Right forelimb (tissue), 1 donor: ENCODE measurements around the gene GLT8D1.
"Not testable (repeated sequence)": the region's sequence is repeated elsewhere in the genome, so short reads cannot be mapped to it uniquely, and the experiment has no call there.

ENCODE experiments used
- DNase-seq: peaks from one replicate; pipeline ENCODE4 v3.0.0-alpha.2; 2018

GLT8D1 gene

GRCh38 chr3:52705688-52706686 is at the start of gene GLT8D1, which contains the start of gene SPCS1:
Gene GLT8D1 (minus strand): TSS chr3:52705791. CDS start chr3:52700460, 5,331 bp downstream.
Gene SPCS1 (plus strand): TSS chr3:52706106. CDS start chr3:52706247, 141 bp downstream.
- DNase-seq: peak; percentile 93

DNA sequence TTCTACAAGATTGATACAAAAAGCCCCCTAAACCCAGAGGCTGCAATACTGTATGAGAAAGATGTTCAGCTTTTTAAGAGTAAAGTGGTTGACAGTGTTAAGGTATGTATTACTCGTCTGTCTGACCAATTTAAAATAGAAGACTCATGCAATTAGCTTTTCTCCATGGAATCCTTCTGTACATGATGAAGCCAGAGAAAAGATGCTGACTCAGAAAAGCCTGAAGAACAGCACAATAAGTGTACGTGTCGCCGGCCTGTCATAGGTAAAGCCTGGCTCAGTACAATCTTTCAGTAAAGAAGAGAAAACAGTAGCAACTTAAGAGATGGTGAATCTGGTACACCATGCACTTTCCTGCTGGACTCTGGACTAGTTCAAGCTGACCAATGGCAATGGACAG is 48.8 kb upstream of the GLT8D1 start:
- DNase-seq: no peak

- no peak for DNase-seq
These were observed 46.6 kb upstream of the GLT8D1 start for GRCh38 chr3:52752045-52752660.

GRCh38 chr3:52743721-52744120 is 38.1 kb upstream of the GLT8D1 start:
- no peak for DNase-seq

GRCh38 chr3:52743152-52743551 is 37.6 kb upstream of the GLT8D1 start:
- no peak for DNase-seq

- DNase-seq: peak; percentile 41
These were observed 36.9 kb upstream of the GLT8D1 start for GRCh38 chr3:52742418-52743041.

GRCh38 chr3:52739730-52740129 is 34.1 kb upstream of the GLT8D1 start:
- DNase-seq: no peak

DNA sequence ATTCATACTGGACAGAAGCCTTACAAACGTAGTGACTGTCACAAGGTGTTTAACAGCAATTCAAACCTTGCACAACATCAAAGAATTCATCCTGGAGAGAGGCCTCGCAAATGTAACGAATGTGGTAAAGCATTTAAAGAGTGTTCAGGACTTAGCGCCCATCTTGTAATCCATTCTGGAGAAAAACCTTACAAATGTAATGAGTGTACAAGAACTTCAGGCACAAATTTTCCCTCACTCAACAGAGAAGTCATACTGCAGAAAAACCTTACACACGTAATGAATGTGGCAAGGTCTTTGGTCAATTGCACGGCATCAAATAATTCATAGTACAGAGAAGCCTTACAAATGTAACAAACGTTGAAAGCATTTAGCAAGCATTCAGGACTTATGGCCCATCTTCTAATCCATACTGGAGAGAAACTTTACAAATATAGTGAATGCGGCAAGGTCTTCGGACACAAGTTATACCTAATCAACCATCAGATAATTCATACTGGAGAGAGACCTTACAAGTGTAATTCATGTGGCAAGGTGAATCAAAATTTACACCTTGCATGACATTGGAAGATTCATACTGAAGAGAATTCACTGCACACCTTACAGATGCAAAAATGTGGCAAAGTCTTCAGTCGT is 27.8 kb upstream of the GLT8D1 start:
- DNase-seq: no peak

- DNase-seq: no peak
These were observed 26.0 kb upstream of the GLT8D1 start for GRCh38 chr3:52731590-52731989.

GRCh38 chr3:52730681-52731080 is 25.1 kb upstream of the GLT8D1 start:
- no peak for DNase-seq

DNA sequence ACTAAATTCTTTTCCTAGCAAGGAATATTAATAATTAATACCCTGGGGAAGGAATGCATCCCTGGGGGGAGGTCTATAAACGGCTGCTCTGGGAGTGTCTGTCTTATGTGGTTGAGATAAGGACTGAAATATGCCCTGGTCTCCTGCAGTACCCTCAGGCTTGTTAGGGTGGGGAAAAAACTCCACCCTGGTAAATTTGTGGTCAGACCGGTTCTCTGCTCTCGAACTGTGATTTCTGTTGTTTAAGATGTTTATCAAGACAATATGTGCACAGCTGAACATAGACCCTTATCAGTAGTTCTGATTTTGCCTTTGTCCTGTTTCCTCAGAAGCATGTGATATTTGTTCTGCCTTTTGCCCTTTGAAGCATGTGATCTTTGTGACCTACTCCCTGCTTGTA is 23.2 kb upstream of the GLT8D1 start:
- DNase-seq: not testable (repeated sequence)

DNA sequence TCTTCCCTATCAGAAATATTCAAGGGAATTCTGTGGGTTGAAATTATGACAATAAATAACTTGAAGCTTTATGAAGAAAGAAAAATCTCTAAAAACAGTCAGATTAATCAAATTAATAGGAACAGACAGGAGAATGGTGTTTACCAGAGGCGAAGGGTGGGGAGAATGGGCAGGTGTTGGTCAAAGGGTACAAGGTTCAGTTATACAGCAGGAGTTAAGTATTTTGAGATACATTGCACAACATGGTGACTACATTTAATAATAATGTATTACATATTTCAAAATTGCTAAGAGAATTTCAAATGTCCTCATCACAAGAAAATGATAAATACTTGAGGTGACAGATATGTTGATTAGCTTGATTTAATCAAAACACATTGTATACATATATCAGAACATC is 18.9 kb upstream of the GLT8D1 start:
- DNase-seq: no peak

DNA sequence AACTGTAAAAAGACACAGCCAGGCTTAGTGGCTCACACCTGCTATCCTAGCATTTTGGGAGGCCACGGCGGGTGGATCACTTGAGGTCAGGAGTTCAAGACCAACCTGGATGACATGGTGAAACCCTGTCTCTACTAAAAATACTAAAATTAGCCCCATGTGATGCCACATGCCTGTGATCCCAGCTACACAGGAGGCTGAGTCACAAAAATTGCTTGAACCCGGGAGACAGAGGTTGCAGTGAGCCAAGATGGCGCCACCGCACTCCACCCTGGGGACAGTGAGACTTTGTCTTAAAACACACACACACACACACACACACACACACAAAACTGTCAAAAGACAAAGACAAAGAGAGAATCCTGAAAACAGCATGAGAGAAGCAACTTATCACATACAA is 18.3 kb upstream of the GLT8D1 start:
- no peak for DNase-seq

GRCh38 chr3:52722491-52722890 is 16.9 kb upstream of the GLT8D1 start:
- DNase-seq: no peak

DNA sequence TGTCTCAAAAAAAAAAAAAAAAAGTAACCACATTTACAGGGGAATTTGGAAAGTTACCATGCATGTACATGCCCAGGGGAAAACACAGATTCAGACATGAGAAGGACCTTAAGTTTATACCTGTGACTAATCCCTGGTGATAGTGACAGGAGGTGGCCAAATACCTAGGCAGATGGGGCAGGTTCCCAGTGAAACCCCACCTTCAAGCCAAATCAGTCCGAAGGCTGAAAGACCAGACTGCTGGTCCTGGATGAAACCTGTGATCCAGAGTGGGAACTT is 16.1 kb upstream of the GLT8D1 start:
- DNase-seq: no peak

DNA sequence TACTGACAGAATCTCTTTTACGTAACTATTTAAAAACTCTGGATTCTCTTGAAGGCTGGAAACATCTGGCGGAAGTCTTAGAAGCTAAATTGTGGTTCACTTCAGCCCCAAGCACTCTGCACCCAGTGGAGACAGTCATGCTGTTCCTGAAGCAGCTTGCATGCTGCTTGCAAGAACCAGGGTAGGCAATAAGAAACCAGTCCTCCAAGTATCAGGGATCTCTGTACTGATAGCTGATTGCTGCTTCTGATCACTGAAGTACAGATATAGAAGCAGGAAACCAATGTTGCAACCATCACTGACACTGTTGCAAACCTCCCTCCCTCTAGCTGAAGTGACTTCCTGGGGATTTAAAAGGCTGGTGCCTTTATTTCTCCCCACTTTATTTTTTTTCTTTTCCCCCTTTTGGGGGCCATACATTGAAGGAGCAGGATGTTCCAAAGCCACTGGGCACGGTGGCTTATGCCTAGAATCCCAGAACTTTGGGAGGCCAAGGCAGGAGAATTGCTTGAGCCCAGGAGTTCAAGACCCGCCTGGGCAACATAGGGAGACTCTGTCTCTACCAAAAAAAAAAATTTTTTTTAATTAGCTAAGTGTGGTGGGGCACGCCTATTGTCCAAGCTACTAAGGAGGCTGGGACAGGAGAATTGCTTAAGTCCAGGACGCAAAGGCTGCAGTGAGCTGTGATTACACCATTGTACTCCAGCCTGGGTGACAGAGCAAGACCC is 15.6 kb upstream of the GLT8D1 start:
- no peak for DNase-seq

GRCh38 chr3:52719618-52720017 is 14.0 kb upstream of the GLT8D1 start:
- DNase-seq: no peak

- DNase-seq: no peak
These were observed 10.2 kb upstream of the GLT8D1 start for GRCh38 chr3:52715714-52716305.

DNA sequence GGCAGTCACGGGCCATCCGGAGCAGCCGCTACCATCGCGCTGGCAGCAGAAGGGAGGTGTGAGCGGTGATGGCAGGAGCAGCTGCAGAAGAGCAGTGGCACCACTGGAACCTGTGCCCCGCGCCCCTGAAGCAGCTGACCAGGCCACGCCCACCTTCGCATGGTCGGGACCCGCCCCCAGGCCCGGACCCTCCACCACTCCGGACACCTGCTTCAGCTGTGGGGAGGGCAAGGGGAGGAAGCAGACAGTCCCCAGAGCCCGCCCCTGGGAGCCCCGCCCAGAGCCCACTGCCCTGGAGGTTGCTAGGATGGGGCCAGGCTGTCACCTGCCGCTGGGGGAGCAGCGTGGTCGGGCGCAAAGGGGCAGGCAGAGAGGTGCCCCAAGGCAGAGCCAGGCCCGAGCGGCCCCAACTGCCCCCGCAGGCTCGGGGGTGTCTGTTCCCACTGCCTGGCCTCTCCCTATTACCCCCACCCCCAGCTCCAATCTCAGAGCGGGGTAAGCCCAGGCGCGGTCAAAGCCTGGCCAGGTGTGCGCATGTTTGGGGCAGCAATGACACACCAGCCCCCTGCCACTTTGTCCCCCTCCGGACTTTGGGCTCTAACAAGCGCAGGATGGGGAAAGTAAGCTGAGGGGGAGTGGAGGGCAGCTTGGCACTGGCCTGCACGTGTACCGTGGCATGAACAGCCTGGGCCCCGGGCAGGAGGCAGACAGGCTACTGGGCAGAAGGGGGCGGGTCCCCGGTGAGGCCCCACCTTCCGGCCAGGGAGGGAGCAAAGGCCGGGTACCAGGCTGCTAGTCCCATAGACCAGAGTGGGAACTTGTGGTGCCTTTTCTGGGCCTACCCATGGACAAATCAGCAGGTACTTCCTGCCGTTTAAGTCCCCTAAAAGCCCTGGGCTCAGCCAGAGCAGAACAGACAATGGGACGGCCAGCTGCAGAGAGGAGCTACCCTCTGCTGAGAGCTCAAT is 9.0 kb upstream of the GLT8D1 start:
- no peak for DNase-seq

GRCh38 chr3:52712291-52713212 is 7.0 kb upstream of the GLT8D1 start:
- no peak for DNase-seq
